ENCODE results near the gene ST6GALNAC3.

GRCh38 chr1:76425201-76426145, 350.9 kb downstream of the ST6GALNAC3 start:
- TF ChIP-seq CTCF (IDR thresholded peaks at IDR 0.05; ENCODE audit: low read depth, low read length): no peak
- TF ChIP-seq EZH2phosphoT487 (IDR thresholded peaks at IDR 0.05; ENCODE audit: low read depth): no peak
